Placental epithelial cell (primary cell): ENCODE measurements around the gene MED27. TPM values are rescaled to one million over a fixed set of nuclear protein-coding genes. Genes with fewer than 3 reads are reported as not detected.

ENCODE experiments used
- total RNA-seq: library from RNA; depleted of rRNA; stranded (reverse); fragments of >200 nt; gene quantifications from 2 replicates; pipeline ENCODE4 v1.2.3, GENCODE V29; 2012

Gene MED27
- total RNA-seq, result 11.0 and 17.1 TPM in 2 replicates

GRCh38 chr9:132079391-132080091 lies at the start of gene MED27:
TSS of gene MED27 (minus strand) at chr9:132079867. CDS start at chr9:132079844, 23 bp downstream.

Other genes starting within 250 kb of the MED27 start
- gene NTNG2, start 82.2 kb upstream of the MED27 start, total RNA-seq, result under 0.01 and 0.39 TPM in 2 replicates